Measurements from ENCODE around the gene VSTM2B.

VSTM2B gene

GRCh38 chr19:29516358-29516725 lies 9.5 kb upstream of the VSTM2B start:
- no peak for DNase-seq

- no peak for DNase-seq
These were observed 8.9 kb upstream of the VSTM2B start for GRCh38 chr19:29516821-29517395.

- no peak for DNase-seq
These were observed 8.4 kb upstream of the VSTM2B start for GRCh38 chr19:29517412-29517811.

- DNase-seq = no peak
These were observed 7.8 kb upstream of the VSTM2B start for GRCh38 chr19:29517946-29518345.

- DNase-seq = no peak
These were observed 6.6 kb upstream of the VSTM2B start for GRCh38 chr19:29519146-29519545.

- no peak for DNase-seq
These were observed 5.9 kb upstream of the VSTM2B start for GRCh38 chr19:29519931-29520330.

- DNase-seq = no peak
These were observed 5.4 kb upstream of the VSTM2B start for GRCh38 chr19:29520390-29520789.

GRCh38 chr19:29521291-29522075 lies 4.3 kb upstream of the VSTM2B start:
- no peak for DNase-seq

GRCh38 chr19:29523568-29523967 lies 2.2 kb upstream of the VSTM2B start:
- no peak for DNase-seq

GRCh38 chr19:29524201-29524911 lies 1.4 kb upstream of the VSTM2B start:
- DNase-seq = no peak

GRCh38 chr19:29524912-29525831 lies 622 bp upstream of the VSTM2B start:
- no peak for DNase-seq

GRCh38 chr19:29526730-29527499 lies 1.1 kb downstream of the VSTM2B start:
- no peak for DNase-seq

- no peak for DNase-seq
These were observed 1.9 kb downstream of the VSTM2B start for GRCh38 chr19:29527500-29528328.

- DNase-seq = peak; percentile 82
These were observed 2.7 kb downstream of the VSTM2B start for GRCh38 chr19:29528350-29528945.

GRCh38 chr19:29528946-29529645 lies 3.3 kb downstream of the VSTM2B start:
- DNase-seq = no peak

GRCh38 chr19:29529646-29530539 lies 4.1 kb downstream of the VSTM2B start:
- no peak for DNase-seq

GRCh38 chr19:29530540-29531457 lies 5.0 kb downstream of the VSTM2B start:
- DNase-seq = no peak

- DNase-seq = no peak
These were observed 5.7 kb downstream of the VSTM2B start for GRCh38 chr19:29531458-29532025.

All from left hindlimb (tissue), 1 donor.